ENCODE results near the gene SETDB2.

DNA sequence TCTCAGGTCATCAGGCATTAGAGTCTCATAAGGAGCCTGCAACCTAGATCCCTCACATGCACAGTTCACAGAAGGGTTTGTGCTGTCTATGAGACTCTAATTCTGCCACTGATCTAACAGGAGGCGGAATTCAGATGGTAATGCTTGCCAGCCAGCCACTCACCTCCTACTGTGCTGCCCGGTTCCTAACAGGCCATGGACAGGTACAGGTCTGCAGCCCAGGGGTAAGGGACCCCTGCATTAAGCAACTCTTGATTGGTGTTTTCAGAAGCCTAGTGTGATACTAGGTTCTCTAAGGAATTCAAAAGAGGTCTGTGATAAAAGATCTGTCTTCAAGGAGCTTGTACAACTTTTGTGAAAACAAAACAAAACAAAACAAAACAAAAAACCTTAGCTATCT lies 31.3 kb upstream of the SETDB2 start:
- TF ChIP-seq, protein P1, sequence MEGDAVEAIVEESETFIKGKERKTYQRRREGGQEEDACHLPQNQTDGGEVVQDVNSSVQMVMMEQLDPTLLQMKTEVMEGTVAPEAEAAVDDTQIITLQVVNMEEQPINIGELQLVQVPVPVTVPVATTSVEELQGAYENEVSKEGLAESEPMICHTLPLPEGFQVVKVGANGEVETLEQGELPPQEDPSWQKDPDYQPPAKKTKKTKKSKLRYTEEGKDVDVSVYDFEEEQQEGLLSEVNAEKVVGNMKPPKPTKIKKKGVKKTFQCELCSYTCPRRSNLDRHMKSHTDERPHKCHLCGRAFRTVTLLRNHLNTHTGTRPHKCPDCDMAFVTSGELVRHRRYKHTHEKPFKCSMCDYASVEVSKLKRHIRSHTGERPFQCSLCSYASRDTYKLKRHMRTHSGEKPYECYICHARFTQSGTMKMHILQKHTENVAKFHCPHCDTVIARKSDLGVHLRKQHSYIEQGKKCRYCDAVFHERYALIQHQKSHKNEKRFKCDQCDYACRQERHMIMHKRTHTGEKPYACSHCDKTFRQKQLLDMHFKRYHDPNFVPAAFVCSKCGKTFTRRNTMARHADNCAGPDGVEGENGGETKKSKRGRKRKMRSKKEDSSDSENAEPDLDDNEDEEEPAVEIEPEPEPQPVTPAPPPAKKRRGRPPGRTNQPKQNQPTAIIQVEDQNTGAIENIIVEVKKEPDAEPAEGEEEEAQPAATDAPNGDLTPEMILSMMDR (IDR thresholded peaks at IDR 0.05): no peak
- TF ChIP-seq POLR2A (IDR thresholded peaks at IDR 0.05): no peak
- TF ChIP-seq EP300 (IDR thresholded peaks at IDR 0.05): no peak
